NB4 (cell line): ENCODE data around the gene ZNF32.
A peak's percentile ranks its signal among the peaks of the same experiment; 100 is the strongest.

ENCODE experiments used
- DNase-seq: peaks from one replicate; pipeline ENCODE4 v3.0.0; 2010; ENCODE audit warnings: low read depth
- H3K4me3 ChIP-seq: one replicate; pipeline ENCODE4 v1.5.1; 2011; ENCODE audit warnings: mild to moderate bottlenecking, low read depth, low read length, moderate library complexity
- CTCF ChIP-seq: IDR thresholded peaks from one replicate; pipeline ENCODE4 v1.5.1; 2012; ENCODE audit warnings: low read depth, low read length
- MAX ChIP-seq: IDR thresholded peaks from 2 replicates; pipeline ENCODE4 v1.6.1; 2011; ENCODE audit warnings: low read depth, low read length
- MYC ChIP-seq: IDR thresholded peaks from 2 replicates; pipeline ENCODE4 v1.6.1; 2011; ENCODE audit warnings: low read depth, low read length
- POLR2A ChIP-seq: IDR thresholded peaks from 2 replicates; pipeline ENCODE4 v1.6.1; 2011; ENCODE audit warnings: mild to moderate bottlenecking; ENCODE audit not compliant: insufficient read length; ENCODE audit errors: extremely low read depth

The ZNF32 gene

GRCh38 chr10:43628956-43629355 lies 19.7 kb downstream of the ZNF32 start:
- no peak for DNase-seq
- TF ChIP-seq MYC (no peak), POLR2A (no peak), MAX (no peak), CTCF (no peak)
- no peak overlapping the region for H3K4me3 ChIP-seq

GRCh38 chr10:43627942-43628341 lies 20.7 kb downstream of the ZNF32 start:
- DNase-seq = no peak
- TF ChIP-seq CTCF (no peak), POLR2A (no peak), MYC (no peak), MAX (no peak)
- no peak overlapping the region for H3K4me3 ChIP-seq

GRCh38 chr10:43623351-43623750 lies 25.3 kb downstream of the ZNF32 start:
- DNase-seq = peak; percentile 67
- H3K4me3 ChIP-seq = peak overlapping the region; percentile 30
- TF ChIP-seq POLR2A (no peak), MYC (no peak), CTCF (no peak), MAX (no peak)

- H3K4me3 ChIP-seq = no peak overlapping the region
- DNase-seq = no peak
- TF ChIP-seq POLR2A = no peak
Measured at GRCh38 chr10:43622038-43622437, 26.6 kb downstream of the ZNF32 start.

GRCh38 chr10:43619368-43619767 lies 29.3 kb downstream of the ZNF32 start:
- DNase-seq = no peak

GRCh38 chr10:43616697-43617370 lies 31.8 kb downstream of the ZNF32 start:
- DNase-seq = no peak
- H3K4me3 ChIP-seq = no peak overlapping the region
- TF ChIP-seq MAX (no peak), POLR2A (no peak), MYC (no peak), CTCF (no peak)

More at GRCh38 chr10:43619368-43619767, 29.3 kb downstream of the ZNF32 start:
- TF ChIP-seq POLR2A = no peak
- TF ChIP-seq MAX = no peak
- TF ChIP-seq CTCF = no peak
- TF ChIP-seq MYC = no peak
- H3K4me3 ChIP-seq = no peak overlapping the region
